Muscle layer of colon (tissue), 2 donors: ENCODE results near the gene BPIFB6.

Experiments
- H3K27ac ChIP-seq: one replicate; pipeline ENCODE4 v1.7.0; 2013; ENCODE audit warnings: low read depth, mild to moderate bottlenecking, low read length, moderate library complexity
- H3K27me3 ChIP-seq, 2 donors: one replicate each; pipeline ENCODE4 v1.7.0; 2013; ENCODE audit warnings: low read length in 2 of 2, mild to moderate bottlenecking in 2 of 2; ENCODE audit not compliant: insufficient read depth in 2 of 2, control insufficient read depth in 1 of 2
- H3K36me3 ChIP-seq: one replicate; pipeline ENCODE4 v1.7.0; 2013; ENCODE audit warnings: mild to moderate bottlenecking, low read length; ENCODE audit not compliant: insufficient read depth
- H3K4me1 ChIP-seq: one replicate; pipeline ENCODE4 v1.7.0; 2013; ENCODE audit warnings: mild to moderate bottlenecking, low read length; ENCODE audit not compliant: insufficient read depth
- H3K4me3 ChIP-seq, 2 donors: one replicate each; pipeline ENCODE4 v1.7.0; 2013; ENCODE audit warnings: low read length in 2 of 2, low read depth in 1 of 2, mild to moderate bottlenecking in 1 of 2, moderate library complexity in 1 of 2
- H3K9ac ChIP-seq: one replicate; pipeline ENCODE4 v1.7.0; 2013; ENCODE audit warnings: low read length
- H3K9me3 ChIP-seq: one replicate; pipeline ENCODE4 v1.7.0; 2013; ENCODE audit warnings: mild to moderate bottlenecking, low read length
- donor health status: abdominal sarcoma.
- donor health status: Adenocarcinoma of cecum.

Gene BPIFB6

GRCh38 chr20:33012327-33013189, 18.9 kb upstream of the BPIFB6 start:
- H3K9ac ChIP-seq, result no peak overlapping the region
- no peak overlapping the region for H3K27ac ChIP-seq
- H3K27me3 ChIP-seq, result no peaks in the 10 kb centered on the region
- H3K4me3 ChIP-seq, result no peak overlapping the region
- no peaks in the 10 kb centered on the region for H3K4me1 ChIP-seq
- H3K9me3 ChIP-seq, result no peaks in the 10 kb centered on the region
- H3K36me3 ChIP-seq, result no peaks in the 10 kb centered on the region

GRCh38 chr20:33013701-33014326, 17.6 kb upstream of the BPIFB6 start:
- H3K36me3 ChIP-seq, result no peaks in the 10 kb centered on the region
- H3K4me3 ChIP-seq, result no peak overlapping the region
- no peak overlapping the region for H3K27ac ChIP-seq
- no peaks in the 10 kb centered on the region for H3K27me3 ChIP-seq
- no peaks in the 10 kb centered on the region for H3K9me3 ChIP-seq
- no peaks in the 10 kb centered on the region for H3K4me1 ChIP-seq
- H3K9ac ChIP-seq, result no peak overlapping the region

DNA sequence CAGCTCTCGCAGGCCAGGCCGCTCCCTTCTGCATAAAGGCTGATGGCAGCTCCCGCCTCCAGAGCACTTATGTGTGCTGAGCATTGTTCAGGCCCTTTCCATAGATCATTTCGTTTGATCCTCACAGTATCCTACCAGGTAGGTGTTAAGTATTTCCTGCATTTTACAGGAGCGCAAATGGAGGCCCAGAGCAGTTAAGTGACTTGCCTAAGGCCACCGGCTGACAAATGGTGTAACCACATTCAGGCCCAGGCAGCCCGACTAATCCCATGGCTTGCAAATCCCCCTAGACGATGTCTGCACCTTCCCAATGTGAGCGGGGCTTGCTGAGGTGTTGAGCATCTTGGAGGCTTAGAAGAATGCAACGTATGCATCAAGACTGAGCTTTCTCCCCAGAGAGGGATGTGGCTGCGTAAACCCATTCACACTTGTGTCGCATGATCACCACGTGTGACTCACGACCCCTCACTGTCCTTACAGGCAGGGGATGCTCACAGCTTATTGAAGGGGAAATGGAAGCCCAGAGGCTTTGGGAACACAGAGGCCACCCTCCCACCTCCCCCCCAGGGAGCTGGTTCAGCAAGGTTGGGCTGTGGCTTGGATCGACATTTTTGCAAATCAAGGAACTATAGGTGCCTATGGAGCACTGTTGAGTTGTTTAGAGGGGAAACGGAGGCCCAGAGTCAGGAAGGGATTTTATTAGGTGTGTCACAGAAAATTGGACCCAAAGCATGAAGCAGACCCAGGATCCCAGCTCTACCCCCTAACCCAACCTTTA, 16.9 kb upstream of the BPIFB6 start:
- no peaks in the 10 kb centered on the region for H3K9me3 ChIP-seq
- H3K27me3 ChIP-seq, result no peaks in the 10 kb centered on the region
- H3K36me3 ChIP-seq, result no peaks in the 10 kb centered on the region
- no peak overlapping the region for H3K27ac ChIP-seq
- H3K9ac ChIP-seq, result no peak overlapping the region
- H3K4me1 ChIP-seq, result no peaks in the 10 kb centered on the region
- no peak overlapping the region for H3K4me3 ChIP-seq

GRCh38 chr20:33015114-33015484, 16.3 kb upstream of the BPIFB6 start:
- no peak overlapping the region for H3K9ac ChIP-seq
- no peak overlapping the region for H3K4me3 ChIP-seq
- H3K27me3 ChIP-seq, result no peaks in the 10 kb centered on the region
- H3K27ac ChIP-seq, result no peak overlapping the region
- H3K36me3 ChIP-seq, result no peaks in the 10 kb centered on the region
- H3K4me1 ChIP-seq, result no peaks in the 10 kb centered on the region
- H3K9me3 ChIP-seq, result no peaks in the 10 kb centered on the region

DNA sequence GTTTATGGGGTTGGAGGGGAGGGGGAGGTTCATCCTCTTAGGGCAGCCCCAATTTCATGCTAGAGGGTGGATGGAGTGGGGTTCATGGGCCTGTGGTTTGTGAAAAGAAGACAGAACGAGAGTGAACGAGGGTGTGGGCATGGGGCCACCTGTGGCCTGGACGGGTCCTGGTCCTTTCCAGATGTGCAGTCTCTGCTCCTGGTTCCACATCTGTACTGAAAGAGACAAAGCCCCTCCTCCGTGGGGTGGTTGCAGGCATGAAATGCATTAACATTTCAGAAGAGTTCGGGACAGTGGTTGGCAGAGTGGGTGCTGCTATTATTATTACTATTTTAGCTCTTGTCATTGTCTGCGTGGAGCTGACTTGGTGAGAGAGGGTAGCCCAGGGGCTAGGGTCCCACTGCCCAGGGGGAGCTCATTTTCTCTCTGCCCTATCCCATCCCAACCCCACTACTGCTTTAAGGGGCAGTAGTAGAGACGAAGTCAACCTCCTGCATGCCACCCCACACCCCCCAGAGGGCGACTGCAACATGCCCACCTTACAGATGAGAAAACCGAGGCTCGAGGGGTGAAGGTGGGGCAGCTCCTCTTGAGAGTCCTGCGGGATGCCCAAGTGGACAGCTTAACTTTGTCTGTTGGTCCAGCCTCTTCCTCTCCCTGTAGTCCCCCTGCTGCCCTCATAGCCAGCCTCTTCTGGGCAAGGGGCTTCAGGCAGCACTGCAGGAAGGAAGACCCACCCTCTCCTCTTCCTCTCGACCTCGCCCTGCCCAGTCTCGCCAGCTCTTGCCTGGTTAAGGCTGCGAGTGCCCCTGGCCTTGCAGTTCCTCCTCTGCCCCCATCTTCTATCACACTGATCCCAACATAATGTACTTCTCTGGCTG, 15.5 kb upstream of the BPIFB6 start:
- Histone ChIP-seq H3K36me3 (no peaks in the 10 kb centered on the region), H3K27ac (no peak overlapping the region), H3K9ac (no peak overlapping the region), H3K4me3 (no peak overlapping the region), H3K4me1 (no peaks in the 10 kb centered on the region), H3K9me3 (no peaks in the 10 kb centered on the region), H3K27me3 (no peaks in the 10 kb centered on the region)

- H3K27ac ChIP-seq, result no peak overlapping the region
- no peaks in the 10 kb centered on the region for H3K9me3 ChIP-seq
- H3K9ac ChIP-seq, result no peak overlapping the region
- H3K4me3 ChIP-seq, result no peak overlapping the region
- no peaks in the 10 kb centered on the region for H3K27me3 ChIP-seq
- no peaks in the 10 kb centered on the region for H3K36me3 ChIP-seq
- H3K4me1 ChIP-seq, result no peaks in the 10 kb centered on the region
These were observed 14.8 kb upstream of the BPIFB6 start for GRCh38 chr20:33016581-33017109.

- no peaks in the 10 kb centered on the region for H3K4me1 ChIP-seq
- H3K27ac ChIP-seq, result no peak overlapping the region
- H3K9me3 ChIP-seq, result no peaks in the 10 kb centered on the region
These were observed 13.9 kb upstream of the BPIFB6 start for GRCh38 chr20:33017542-33017941.

DNA sequence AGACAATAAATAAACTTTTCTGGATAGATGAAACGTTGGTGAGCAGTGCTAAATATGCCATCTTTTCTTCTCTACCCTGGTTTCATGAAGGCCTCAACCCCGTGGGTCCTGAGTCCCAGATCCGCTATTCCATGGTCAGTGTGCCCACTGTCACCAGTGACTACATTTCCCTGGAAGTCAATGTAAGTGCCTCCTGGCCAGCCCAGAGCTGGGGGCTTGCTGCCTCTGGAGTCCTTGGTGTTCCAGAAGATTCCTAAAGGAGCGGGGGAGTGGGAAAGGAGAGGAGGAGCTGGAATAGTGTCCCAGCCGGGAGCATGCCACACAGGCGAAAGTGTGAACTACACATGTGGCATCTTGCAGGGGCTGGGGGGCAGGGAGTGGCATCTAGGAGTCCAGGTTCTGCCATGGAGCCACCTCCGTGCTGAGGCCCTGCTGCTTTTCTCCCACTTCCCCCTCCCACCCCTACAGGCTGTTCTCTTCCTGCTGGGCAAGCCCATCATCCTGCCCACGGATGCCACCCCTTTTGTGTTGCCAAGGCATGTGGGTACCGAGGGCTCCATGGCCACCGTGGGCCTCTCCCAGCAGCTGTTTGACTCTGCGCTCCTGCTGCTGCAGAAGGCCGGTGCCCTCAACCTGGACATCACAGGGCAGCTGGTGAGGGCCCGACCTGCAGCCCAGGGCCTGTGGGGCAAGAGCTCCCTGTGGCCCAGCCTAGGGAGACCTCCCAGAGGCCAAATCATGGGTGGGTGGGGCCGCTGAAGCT, 13.1 kb upstream of the BPIFB6 start:
- Histone ChIP-seq H3K36me3 (no peaks in the 10 kb centered on the region), H3K4me1 (no peaks in the 10 kb centered on the region), H3K27me3 (no peaks in the 10 kb centered on the region), H3K9ac (no peak overlapping the region), H3K9me3 (no peaks in the 10 kb centered on the region), H3K4me3 (no peak overlapping the region), H3K27ac (no peak overlapping the region)

More at GRCh38 chr20:33017542-33017941, 13.9 kb upstream of the BPIFB6 start:
- no peaks in the 10 kb centered on the region for H3K27me3 ChIP-seq
- H3K4me3 ChIP-seq, result no peak overlapping the region
- H3K36me3 ChIP-seq, result no peaks in the 10 kb centered on the region
- no peak overlapping the region for H3K9ac ChIP-seq

- Histone ChIP-seq H3K4me3 (no peak overlapping the region), H3K9me3 (no peaks in the 10 kb centered on the region), H3K36me3 (no peaks in the 10 kb centered on the region), H3K27ac (no peak overlapping the region), H3K9ac (no peak overlapping the region), H3K4me1 (no peaks in the 10 kb centered on the region), H3K27me3 (no peaks in the 10 kb centered on the region)
These were observed 11.8 kb upstream of the BPIFB6 start for GRCh38 chr20:33019465-33020277.
